HepG2 (cell line): ENCODE data around the gene NDUFA13. TPM values are rescaled to one million over a fixed set of nuclear protein-coding genes. Genes with fewer than 3 reads are reported as not detected.

Experiments
- ATAC-seq: fragments of 200-7000 bp; cut with Tn5 transposase; 3 replicates; pipeline ENCODE4 v1.9.1; 2020; ENCODE audit warnings: mild to moderate bottlenecking, moderate library complexity
- BruUV-seq: library from RNA; stranded (reverse); fragments of 400-500 nt; replicated peaks from 2 replicates; lab custom pipeline; 2021; lab: Mats Ljungman, UMichigan
- CTCF ChIA-PET: fragments of 300-600 bp; formaldehyde crosslinking; extraction: SDS; loops from one replicate; lab custom pipeline; 2021; ENCODE audit warnings: low total read pairs, inconsistent platforms, low intra/inter-chr PET ratio; lab: Yijun Ruan, JAX
- POLR2A ChIA-PET: fragments of 350-600 bp; sonication (Branson Sonifier 250); formaldehyde crosslinking; loops from one replicate; lab custom pipeline; 2020; ENCODE audit warnings: antibody characterized with exemption, inconsistent platforms; lab: Yijun Ruan, JAX
- DNase-seq: peaks from one replicate; pipeline ENCODE4 v3.0.0-alpha.2; 2015; ENCODE audit warnings: low spot score
- FAIRE-seq: peaks from 3 replicates; lab custom pipeline; 2011; peaks lifted over from hg19 to GRCh38; lab: Jason Lieb, UNC
- H2AFZ ChIP-seq: one replicate; pipeline ENCODE4 v1.6.1; 2011; ENCODE audit warnings: low read length, inconsistent platforms
- H3K27ac ChIP-seq: fragments of 300-600 bp; 3 replicates; pipeline ENCODE4 v1.8.0; 2011; ENCODE audit warnings: mixed run types, mild to moderate bottlenecking, mixed read lengths, low read length, inconsistent platforms; ENCODE audit not compliant: insufficient read depth; ENCODE audit errors: extremely low read length
- H3K27me3 ChIP-seq, 2 experiments: fragments of 200-600 bp in 1 of 2; 2 replicates in 1 of 2; 3 replicates in 1 of 2; pipeline versions ENCODE4 v1.6.0 to v1.8.0; 2011; ENCODE audit warnings: low read length in 2 of 2, mild to moderate bottlenecking in 2 of 2, moderate library complexity in 2 of 2, inconsistent platforms in 1 of 2; ENCODE audit not compliant: insufficient read depth in 2 of 2, control insufficient read depth in 1 of 2
- H3K36me3 ChIP-seq, 2 experiments: fragments of 200-600 bp in 1 of 2; replicated peaks in 1 of 2; 2 replicates in 1 of 2; 3 replicates in 1 of 2; pipeline versions ENCODE4 v1.5.1 to v1.8.0; 2011; ENCODE audit warnings: low read length in 2 of 2, inconsistent platforms in 1 of 2; ENCODE audit not compliant: insufficient read depth in 2 of 2, control insufficient read depth in 1 of 2
- H3K4me1 ChIP-seq: 2 replicates; pipeline ENCODE4 v1.5.1; 2012; ENCODE audit warnings: low read length, inconsistent platforms; ENCODE audit not compliant: insufficient read depth
- H3K4me2 ChIP-seq: 2 replicates; pipeline ENCODE4 v1.6.0; 2011; ENCODE audit warnings: low read depth, low read length, inconsistent platforms
- H3K4me3 ChIP-seq, 3 experiments: fragments of 200-600 bp in 1 of 3; sonication (generic), shearing (Covaris generic) in 1 of 3; replicated peaks in 1 of 3; 2 replicates each; pipeline ENCODE4 v1.5.1; 2011 to 2016; ENCODE audit warnings: low read length in 3 of 3, inconsistent platforms in 2 of 3, low read depth in 2 of 3, mild to moderate bottlenecking in 2 of 3, control low read depth in 1 of 3, mixed read lengths in 1 of 3; ENCODE audit not compliant: insufficient read depth in 1 of 3
- H3K79me2 ChIP-seq: one replicate; pipeline ENCODE4 v1.6.1; 2011; ENCODE audit warnings: low read length, inconsistent platforms; ENCODE audit not compliant: insufficient read depth
- H3K9ac ChIP-seq: 2 replicates; pipeline ENCODE4 v1.6.0; 2011; ENCODE audit warnings: mild to moderate bottlenecking, low read depth, low read length, inconsistent platforms; ENCODE audit not compliant: insufficient read depth
- H3K9me3 ChIP-seq: 2 replicates; pipeline ENCODE4 v1.5.1; 2012; ENCODE audit warnings: mild to moderate bottlenecking, low read length
- H4K20me1 ChIP-seq: 2 replicates; pipeline ENCODE4 v1.6.0; 2011; ENCODE audit warnings: inconsistent platforms, mild to moderate bottlenecking, low read length, moderate library complexity; ENCODE audit not compliant: insufficient read depth
- BCL6 ChIP-seq: IDR thresholded peaks from 2 replicates; pipeline ENCODE4 v1.6.1; 2016; ENCODE audit warnings: missing genetic modification reagents, missing compliant biosample characterization
- CSRNP1 ChIP-seq: sonication (generic); formaldehyde crosslinking; IDR thresholded peaks from 2 replicates; pipeline ENCODE4 v1.8.1; 2023; ENCODE audit warnings: mild to moderate bottlenecking, missing genetic modification reagents
- FOXO4 ChIP-seq: sonication (generic); formaldehyde crosslinking; conservative IDR thresholded peaks from 2 replicates; pipeline ENCODE4 v1.8.1; 2023; ENCODE audit warnings: missing genetic modification reagents
- KDM6A ChIP-seq: IDR thresholded peaks from 2 replicates; pipeline ENCODE4 v1.6.1; 2016; ENCODE audit warnings: low read depth
- MTF1 ChIP-seq: sonication (generic); formaldehyde crosslinking; IDR thresholded peaks from 2 replicates; pipeline ENCODE4 v1.5.0; 2020; ENCODE audit warnings: missing genetic modification reagents
- MXD4 ChIP-seq: IDR thresholded peaks from 2 replicates; pipeline ENCODE4 v1.6.1; 2016; ENCODE audit warnings: mild to moderate bottlenecking, missing biosample characterization, missing genetic modification reagents
- NONO ChIP-seq, 2 experiments: fragments of 450-650 bp in 1 of 2; sonication (generic) in 1 of 2; formaldehyde crosslinking in 1 of 2; IDR thresholded peaks in 1 of 2; conservative IDR thresholded peaks in 1 of 2; 2 replicates each; pipeline versions ENCODE4 v1.6.1 to v1.8.0; 2017 to 2022; ENCODE audit warnings: mild to moderate bottlenecking in 1 of 2, missing genetic modification reagents in 1 of 2, moderate library complexity in 1 of 2
- POLR2AphosphoS5 ChIP-seq: IDR thresholded peaks from 2 replicates; pipeline ENCODE4 v1.6.1; 2012; ENCODE audit warnings: low read depth, low read length
- THAP11 ChIP-seq: IDR thresholded peaks from 2 replicates; pipeline ENCODE4 v1.6.1; 2016; ENCODE audit warnings: missing biosample characterization, missing genetic modification reagents
- ZBTB33 ChIP-seq: sonication (generic); formaldehyde crosslinking; IDR thresholded peaks from 2 replicates; pipeline ENCODE4 v1.4.0; 2020; ENCODE audit warnings: missing genetic modification reagents
- ZGPAT ChIP-seq: IDR thresholded peaks from 2 replicates; pipeline ENCODE4 v1.6.1; 2016; ENCODE audit warnings: mild to moderate bottlenecking
- ZNF275 ChIP-seq: sonication (generic); formaldehyde crosslinking; IDR thresholded peaks from 2 replicates; pipeline ENCODE4 v1.8.0; 2022; ENCODE audit warnings: missing genetic modification reagents, mild to moderate bottlenecking, inconsistent platforms, borderline replicate concordance
- ZNF446 ChIP-seq: sonication (generic); formaldehyde crosslinking; IDR thresholded peaks from 2 replicates; pipeline ENCODE4 v1.5.0; 2020; ENCODE audit warnings: mild to moderate bottlenecking, missing genetic modification reagents
- ZNF775 ChIP-seq: sonication (generic); formaldehyde crosslinking; IDR thresholded peaks from 2 replicates; pipeline ENCODE4 v1.4.0; 2020; ENCODE audit warnings: missing genetic modification reagents, mild to moderate bottlenecking, moderate library complexity, borderline replicate concordance
- WGBS: methylation state at CpG from one replicate; pipeline ENCODE4 v1.1.6; 2017; ENCODE audit warnings: low lambda C conversion rate; 5-methylcytosine and 5-hydroxymethylcytosine counted together
- in situ Hi-C: cut with HindIII; loops from 2 replicates; pipeline ENCODE4 v1.10.0; 2017; ENCODE audit warnings: low pct_unique_long_range_greater_than_20kb; ENCODE audit not compliant: extremely low pct_ligation_motif_present
- intact Hi-C: fragments of 100-400 bp; cut with micrococcal nuclease; formaldehyde crosslinking; loops from one replicate; pipeline ENCODE4 v1.10.0; 2022; ENCODE audit not compliant: unreplicated experiment
- polyA plus RNA-seq, 8 experiments: library from polyadenylated mRNA; depleted of rRNA in 3 of 8; stranded (reverse) in 7 of 8; unstranded in 1 of 8; fragments of >200 nt; fragmentation: Illumina TruSeq in 4 of 8; extraction: Trizol in 4 of 8; gene quantifications; 2 replicates each; pipeline versions ENCODE4 v1.2.1 to v1.2.3, GENCODE V29; 2011 to 2016; ENCODE audit warnings: low read depth in 4 of 8, missing spikeins in 1 of 8, mixed read lengths in 1 of 8; ENCODE audit not compliant: insufficient read depth in 1 of 8
- total RNA-seq, 5 experiments: library from RNA; depleted of rRNA; stranded (reverse); fragments of >200 nt; fragmentation: Illumina TruSeq; extraction: Trizol; gene quantifications; 2 replicates each; pipeline ENCODE4 v1.2.3, GENCODE V29; 2016; ENCODE audit warnings: low read depth in 1 of 5

NDUFA13 gene
- total and polyA plus RNA-seq, 2 of the 13 experiments (the other 11 are each of a cell fraction or from before 2014, with no cell fraction given): 337 to 366 TPM

GRCh38 chr19:19501798-19502197, 14.2 kb upstream of the NDUFA13 start:
- Histone ChIP-seq H3K4me2 (no peak overlapping the region), H3K79me2 (no peaks in the 10 kb centered on the region), H2AFZ (no peak overlapping the region), H3K27ac (no peak overlapping the region), H4K20me1 (no peaks in the 10 kb centered on the region), H3K9me3 (no peaks in the 10 kb centered on the region)
- CTCF ChIA-PET: no interaction called here
- TF ChIP-seq KDM6A (CRISPR knock-in tag) (no peak), POLR2AphosphoS5 (no peak), MXD4 (no peak), MTF1 (no peak), ZNF446 (CRISPR knock-in tag) (no peak), BCL6 (CRISPR knock-in tag) (no peak), NONO (IDR thresholded peaks at IDR 0.05) (no peak), NONO (CRISPR knock-in tag; conservative IDR thresholded peaks at IDR 0.05) (no peak), CSRNP1 (CRISPR knock-in tag) (no peak), ZNF275 (CRISPR knock-in tag) (no peak), ZGPAT (CRISPR knock-in tag) (no peak), ZNF775 (CRISPR knock-in tag) (no peak), FOXO4 (CRISPR knock-in tag) (no peak), THAP11 (CRISPR knock-in tag) (no peak), ZBTB33 (no peak)
- TF ChIP-seq, all 625 proteins: peak for 0
- Histone ChIP-seq H3K9ac (no peak overlapping the region), H3K27me3 (no peaks in the 10 kb centered on the region), H3K4me1 (no peaks in the 10 kb centered on the region), H3K4me3 (no peak overlapping the region), H3K36me3 (peaks cover 26 to 88% of the 10 kb centered on the region in 2 experiments; a peak in 4 of 5 replicates)
- ATAC-seq (no peak), DNase-seq (no peak), FAIRE-seq (no peak)
- WGBS: 98% methylated on average over 26 of the region's 26 CpGs
- no TSS peak for BruUV-seq
- intact Hi-C loops: no loop called here
- POLR2A ChIA-PET: no interaction called here
- in situ Hi-C loops: no loop called here
